ENCODE data around the gene DBNDD1.
"Not testable (repeated sequence)": the region's sequence is repeated elsewhere in the genome, so short reads cannot be mapped to it uniquely, and the experiment has no call there.

DBNDD1 gene

GRCh38 chr16:89971495-89972243, 47.6 kb downstream of the DBNDD1 start:
- Histone ChIP-seq H3K27ac (peak overlapping the region; percentile 74), H3K4me3 (peak overlapping the region; percentile 88), H3K36me3 (ENCODE audit: insufficient read depth, low read length) (no peaks in the 10 kb centered on the region), H3K9ac (ENCODE audit: insufficient read length) (peak overlapping the region; percentile 90), H3K9me3 (ENCODE audit: low read depth, low read length) (no peaks in the 10 kb centered on the region)
- DNase-seq (ENCODE audit: low read depth, low spot score), result no peak
- TF ChIP-seq POLR2AphosphoS5 (IDR thresholded peaks at IDR 0.05; ENCODE audit: borderline replicate concordance, low read depth, low read length) (no peak), EZH2 (IDR thresholded peaks at IDR 0.05) (no peak), FOXP2 (optimal IDR thresholded peaks at IDR 0.05; ENCODE audit: control extremely low read depth, extremely low read length, insufficient read depth) (no peak)

- no peaks in the 10 kb centered on the region for H3K9me3 ChIP-seq (ENCODE audit: low read depth, low read length)
- DNase-seq (ENCODE audit: low read depth, low spot score), result no peak
- H3K9ac ChIP-seq (ENCODE audit: insufficient read length), result no peak overlapping the region
- no peaks in the 10 kb centered on the region for H3K36me3 ChIP-seq (ENCODE audit: insufficient read depth, low read length)
- no peak overlapping the region for H3K27ac ChIP-seq
- TF ChIP-seq POLR2AphosphoS5 (IDR thresholded peaks at IDR 0.05; ENCODE audit: borderline replicate concordance, low read depth, low read length), result no peak
- H3K4me3 ChIP-seq, result no peak overlapping the region
Measured at GRCh38 chr16:89969741-89970410, 49.4 kb downstream of the DBNDD1 start.

DNA sequence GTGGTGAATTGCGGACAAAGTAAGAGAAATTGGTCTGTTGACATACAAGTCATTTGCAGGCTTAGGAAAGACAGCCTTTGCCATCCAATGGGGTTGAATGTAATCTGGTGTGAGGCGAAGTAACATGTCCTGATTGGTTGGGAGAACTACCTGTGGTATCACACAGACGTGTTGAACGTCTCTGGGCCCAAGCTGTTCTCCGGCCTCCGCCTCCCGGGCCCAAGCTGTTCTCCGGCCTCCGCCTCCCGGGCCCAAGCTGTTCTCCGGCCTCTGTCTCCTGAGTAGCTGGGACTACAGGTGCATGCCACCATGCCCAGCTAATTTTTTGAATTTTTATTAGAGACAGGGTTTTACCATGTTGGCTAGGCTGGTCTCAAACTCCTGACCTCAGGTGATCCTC, 51.2 kb downstream of the DBNDD1 start:
- not testable (repeated sequence) for H3K4me3 ChIP-seq; DNase-seq (ENCODE audit: low read depth, low spot score); H3K9ac ChIP-seq (ENCODE audit: insufficient read length); H3K27ac ChIP-seq; H3K9me3 ChIP-seq (ENCODE audit: low read depth, low read length); H3K36me3 ChIP-seq (ENCODE audit: insufficient read depth, low read length)

- DNase-seq (ENCODE audit: low read depth, low spot score); H3K27ac ChIP-seq; H3K9ac ChIP-seq (ENCODE audit: insufficient read length); H3K36me3 ChIP-seq (ENCODE audit: insufficient read depth, low read length); H3K4me3 ChIP-seq; H3K9me3 ChIP-seq (ENCODE audit: low read depth, low read length): not testable (repeated sequence)
Measured at GRCh38 chr16:89967436-89967835, 51.8 kb downstream of the DBNDD1 start.

DNA sequence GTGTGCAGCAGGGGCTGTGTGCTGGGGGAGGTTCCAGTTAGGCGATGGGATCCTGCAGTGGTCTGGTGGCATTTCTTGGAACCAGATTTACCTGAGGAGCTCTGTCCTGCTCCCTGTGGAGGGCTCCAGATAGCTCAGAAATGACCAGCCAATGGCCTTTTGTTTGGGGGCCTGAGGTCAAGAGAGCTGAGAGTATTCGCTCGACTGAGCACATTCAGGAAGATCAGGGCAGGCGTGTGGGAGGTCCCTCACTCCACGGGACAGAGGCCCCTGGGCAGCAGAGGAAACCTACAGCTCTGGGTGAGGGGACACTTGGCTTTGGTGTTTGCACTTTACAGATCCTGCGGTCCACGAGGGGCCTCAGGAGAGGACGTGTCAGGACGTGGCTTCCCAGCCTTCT, 52.5 kb downstream of the DBNDD1 start:
- Histone ChIP-seq H3K9me3 (ENCODE audit: low read depth, low read length) (no peaks in the 10 kb centered on the region), H3K27ac (no peak overlapping the region), H3K4me3 (no peak overlapping the region), H3K9ac (ENCODE audit: insufficient read length) (no peak overlapping the region), H3K36me3 (ENCODE audit: insufficient read depth, low read length) (no peaks in the 10 kb centered on the region)
- TF ChIP-seq EZH2 (IDR thresholded peaks at IDR 0.05), result no peak
- TF ChIP-seq POLR2AphosphoS5 (IDR thresholded peaks at IDR 0.05; ENCODE audit: borderline replicate concordance, low read depth, low read length), result no peak
- no peak for TF ChIP-seq FOXP2 (optimal IDR thresholded peaks at IDR 0.05; ENCODE audit: control extremely low read depth, extremely low read length, insufficient read depth)
- no peak for DNase-seq (ENCODE audit: low read depth, low spot score)

DNA sequence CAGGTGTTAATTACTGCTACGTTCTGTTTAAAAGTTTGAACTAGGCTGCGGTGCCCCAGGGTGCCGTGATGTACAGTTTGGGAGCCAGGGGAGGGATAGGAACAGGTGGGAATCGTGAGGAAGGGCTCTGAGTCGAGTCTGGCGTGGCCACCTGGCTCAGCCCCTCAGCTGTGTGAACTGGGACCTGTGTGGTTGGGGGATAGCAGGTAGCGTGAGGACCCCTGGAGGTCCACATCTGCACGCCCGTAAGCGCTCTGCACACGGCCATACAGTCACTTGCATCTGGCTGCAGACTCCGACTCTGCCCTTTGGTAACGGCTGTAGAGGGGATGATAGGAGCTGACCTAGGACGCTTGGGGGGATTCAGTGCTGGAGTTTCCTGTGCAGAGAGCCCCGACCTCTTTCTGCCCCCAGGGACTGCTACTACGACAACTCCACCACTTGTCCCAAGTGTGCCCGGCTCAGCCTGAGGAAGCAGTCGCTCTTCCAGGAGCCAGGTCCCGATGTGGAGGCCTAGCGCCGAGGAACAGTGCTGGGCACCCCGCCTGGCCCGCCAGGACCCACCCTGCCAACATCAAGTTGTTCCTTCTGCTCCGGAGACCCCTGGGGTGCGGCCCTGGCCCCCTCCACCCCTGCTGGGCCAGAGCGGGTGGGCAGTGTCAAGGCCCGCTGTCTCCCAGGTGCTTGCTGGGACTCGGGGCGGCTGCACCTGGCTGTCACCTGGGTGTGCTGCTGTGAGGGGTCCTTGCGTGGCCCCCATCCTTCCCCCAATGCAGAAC, 53.6 kb downstream of the DBNDD1 start:
- Histone ChIP-seq H3K27ac (no peak overlapping the region), H3K9me3 (ENCODE audit: low read depth, low read length) (no peaks in the 10 kb centered on the region), H3K9ac (ENCODE audit: insufficient read length) (no peak overlapping the region), H3K4me3 (no peak overlapping the region), H3K36me3 (ENCODE audit: insufficient read depth, low read length) (no peaks in the 10 kb centered on the region)
- TF ChIP-seq POLR2AphosphoS5 (IDR thresholded peaks at IDR 0.05; ENCODE audit: borderline replicate concordance, low read depth, low read length), result no peak
- TF ChIP-seq FOXP2 (optimal IDR thresholded peaks at IDR 0.05; ENCODE audit: control extremely low read depth, extremely low read length, insufficient read depth), result no peak
- TF ChIP-seq EZH2 (IDR thresholded peaks at IDR 0.05), result no peak
- DNase-seq (ENCODE audit: low read depth, low spot score), result no peak

DNA sequence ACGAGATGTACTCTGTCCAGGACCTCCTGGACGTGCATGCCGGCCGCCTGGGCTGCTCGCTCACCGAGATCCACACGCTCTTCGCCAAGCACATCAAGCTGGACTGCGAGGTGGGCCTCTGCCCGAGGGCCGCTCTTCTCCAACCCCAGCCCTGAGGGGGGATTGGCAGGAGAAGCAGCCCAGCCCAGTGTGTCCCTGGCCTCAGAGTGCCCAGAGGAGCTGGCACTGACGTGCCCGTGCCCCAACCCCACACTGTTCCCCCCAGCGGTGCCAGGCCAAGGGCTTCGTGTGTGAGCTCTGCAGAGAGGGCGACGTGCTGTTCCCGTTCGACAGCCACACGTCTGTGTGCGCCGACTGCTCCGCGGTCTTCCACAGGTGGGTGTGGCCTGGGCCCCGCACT, 55.1 kb downstream of the DBNDD1 start:
- Histone ChIP-seq H3K4me3 (no peak overlapping the region), H3K9me3 (ENCODE audit: low read depth, low read length) (no peaks in the 10 kb centered on the region), H3K27ac (no peak overlapping the region), H3K9ac (ENCODE audit: insufficient read length) (no peak overlapping the region), H3K36me3 (ENCODE audit: insufficient read depth, low read length) (no peaks in the 10 kb centered on the region)
- DNase-seq (ENCODE audit: low read depth, low spot score), result no peak
- no peak for TF ChIP-seq EZH2 (IDR thresholded peaks at IDR 0.05)
- TF ChIP-seq FOXP2 (optimal IDR thresholded peaks at IDR 0.05; ENCODE audit: control extremely low read depth, extremely low read length, insufficient read depth), result no peak
- TF ChIP-seq POLR2AphosphoS5 (IDR thresholded peaks at IDR 0.05; ENCODE audit: borderline replicate concordance, low read depth, low read length), result no peak

DNA sequence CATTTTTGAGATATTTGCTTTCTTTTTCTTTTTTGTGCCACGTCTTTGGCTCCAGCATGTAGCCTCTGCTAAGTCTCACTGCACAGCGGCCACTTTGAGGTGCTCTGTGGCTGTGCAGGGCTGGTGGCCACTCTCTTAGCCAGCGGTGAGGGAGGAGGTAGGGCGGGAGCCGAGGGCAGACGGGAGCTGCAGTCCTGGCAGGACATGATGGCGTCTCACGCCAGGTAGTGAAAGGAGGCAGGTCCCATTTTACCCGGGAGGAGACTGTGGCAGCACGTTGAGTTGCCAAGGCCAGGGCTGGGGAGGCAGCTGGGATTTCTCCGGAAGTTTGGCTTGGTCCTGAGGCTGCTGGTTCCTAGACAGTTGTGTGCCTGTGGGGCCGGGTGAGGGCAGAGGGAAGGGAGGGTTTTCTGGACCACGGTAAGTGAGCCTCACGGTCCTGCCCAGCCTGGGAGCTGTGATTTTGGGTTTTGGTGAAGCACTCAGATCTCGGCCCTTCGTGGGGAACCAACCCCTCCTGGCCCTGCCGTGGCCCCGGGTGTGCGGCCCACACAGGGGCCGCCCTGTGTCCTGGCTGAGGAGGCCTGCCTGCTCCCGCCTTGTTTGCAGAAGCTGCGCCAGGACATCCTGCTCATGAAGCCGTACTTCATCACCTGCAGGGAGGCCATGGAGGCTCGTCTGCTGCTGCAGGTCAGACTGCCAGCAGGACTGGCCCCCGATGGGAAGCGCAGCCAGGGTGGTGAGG, 56.3 kb downstream of the DBNDD1 start:
- no peaks in the 10 kb centered on the region for H3K9me3 ChIP-seq (ENCODE audit: low read depth, low read length)
- H3K36me3 ChIP-seq (ENCODE audit: insufficient read depth, low read length), result no peaks in the 10 kb centered on the region
- H3K4me3 ChIP-seq, result no peak overlapping the region
- TF ChIP-seq POLR2AphosphoS5 (IDR thresholded peaks at IDR 0.05; ENCODE audit: borderline replicate concordance, low read depth, low read length), result no peak
- TF ChIP-seq EZH2 (IDR thresholded peaks at IDR 0.05), result no peak
- no peak overlapping the region for H3K9ac ChIP-seq (ENCODE audit: insufficient read length)
- H3K27ac ChIP-seq, result no peak overlapping the region
- DNase-seq (ENCODE audit: low read depth, low spot score), result no peak
